Loucy (cell line): Measurements from ENCODE around the gene SMIM22.

Experiments used
- EZH2phosphoT487 ChIP-seq: fragments of 200-600 bp; IDR thresholded peaks from 2 replicates; pipeline ENCODE4 v1.6.1; 2018; ENCODE audit warnings: antibody characterized with exemption, mild to moderate bottlenecking, moderate library complexity, borderline replicate concordance
- TF ChIP-seq, protein P1 (sequence below): fragments of 200-600 bp; sonication (generic); conservative IDR thresholded peaks from 2 replicates; pipeline ENCODE4 v1.5.1; 2014; ENCODE audit warnings: mild to moderate bottlenecking, antibody characterized with exemption, low read length

DNA sequence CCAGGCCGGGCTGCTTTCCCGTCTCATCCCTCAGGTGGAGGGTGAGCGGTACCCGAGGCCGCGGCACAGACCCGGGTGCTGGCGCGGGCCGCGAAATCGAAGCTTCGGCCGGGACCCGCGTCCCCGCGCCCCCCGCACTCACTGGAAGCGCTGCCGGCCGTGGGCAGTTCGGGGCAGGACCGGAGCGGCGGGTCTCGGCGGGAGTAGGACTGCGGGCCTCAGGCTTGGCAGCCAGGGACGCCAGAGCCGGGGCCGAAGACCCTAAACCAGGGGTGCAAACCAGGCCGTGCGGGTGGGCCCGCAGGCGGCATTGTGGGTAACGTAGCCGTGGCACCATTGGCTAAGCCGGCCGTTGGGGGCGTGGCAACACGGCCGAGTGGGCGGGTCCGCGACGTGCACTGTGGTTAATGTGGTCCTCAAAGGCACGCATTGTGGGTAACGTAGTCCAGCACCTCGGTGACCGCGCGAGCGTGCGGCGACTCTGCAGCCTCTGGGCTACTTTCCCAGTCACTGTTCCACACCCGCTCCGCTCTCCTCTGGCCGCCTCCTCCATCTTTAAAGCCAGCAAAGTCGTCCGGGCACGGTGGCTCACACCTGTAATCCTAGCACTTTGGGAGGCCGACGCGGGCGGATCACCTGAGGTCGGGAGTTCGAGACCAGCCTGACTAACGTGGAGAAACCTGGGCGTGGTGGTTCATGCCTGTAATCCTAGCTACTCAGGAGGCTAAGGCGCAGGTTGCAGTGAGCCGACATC, 28.1 kb upstream of the SMIM22 start, which contains the start of gene ZNF500:
- TF ChIP-seq, protein P1, sequence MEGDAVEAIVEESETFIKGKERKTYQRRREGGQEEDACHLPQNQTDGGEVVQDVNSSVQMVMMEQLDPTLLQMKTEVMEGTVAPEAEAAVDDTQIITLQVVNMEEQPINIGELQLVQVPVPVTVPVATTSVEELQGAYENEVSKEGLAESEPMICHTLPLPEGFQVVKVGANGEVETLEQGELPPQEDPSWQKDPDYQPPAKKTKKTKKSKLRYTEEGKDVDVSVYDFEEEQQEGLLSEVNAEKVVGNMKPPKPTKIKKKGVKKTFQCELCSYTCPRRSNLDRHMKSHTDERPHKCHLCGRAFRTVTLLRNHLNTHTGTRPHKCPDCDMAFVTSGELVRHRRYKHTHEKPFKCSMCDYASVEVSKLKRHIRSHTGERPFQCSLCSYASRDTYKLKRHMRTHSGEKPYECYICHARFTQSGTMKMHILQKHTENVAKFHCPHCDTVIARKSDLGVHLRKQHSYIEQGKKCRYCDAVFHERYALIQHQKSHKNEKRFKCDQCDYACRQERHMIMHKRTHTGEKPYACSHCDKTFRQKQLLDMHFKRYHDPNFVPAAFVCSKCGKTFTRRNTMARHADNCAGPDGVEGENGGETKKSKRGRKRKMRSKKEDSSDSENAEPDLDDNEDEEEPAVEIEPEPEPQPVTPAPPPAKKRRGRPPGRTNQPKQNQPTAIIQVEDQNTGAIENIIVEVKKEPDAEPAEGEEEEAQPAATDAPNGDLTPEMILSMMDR: no peak
- no peak for TF ChIP-seq EZH2phosphoT487
